Heart left ventricle (tissue), 13 donors: Measurements from ENCODE around the gene ZFP91.

Experiments
- CTCF ChIP-seq, 12 donors: fragments of 200-600 bp; sonication (generic) in 4 of 12; IDR thresholded peaks; one replicate each; pipeline versions ENCODE4 v1.5.0 to v1.8.0; 2018 to 2022; ENCODE audit warnings: antibody characterized with exemption in 12 of 12, mild to moderate bottlenecking in 5 of 12
- POLR2A ChIP-seq, 2 donors: fragments of 450-650 bp; IDR thresholded peaks; one replicate each; pipeline ENCODE4 v1.6.1; 2017; ENCODE audit warnings: antibody characterized with exemption in 2 of 2, mild to moderate bottlenecking in 2 of 2, moderate library complexity in 2 of 2
- donor health status: ischemic (EF 13 %, LVEDD 7.1; RV severe dilation, severe dysfunction).
- donor health status: DM: no; HTN: yes; CAD: no.
- donor health status: DM: no; HTN: no; CAD: no.
- donor health status: ischemic (EF 25% LVEDD 6.9; RV normal size, moderate dysfunction).
- donor health status: ischemic (EF 25% LVEDD 5.7; RV mildly dilated, moderate dysfunction).
- donor health status: ischemic (EF 35%, LVEDD 5.7; RV mildly dilated, moderate dysfunction).
- donor health status: nonischemic (EF 11% LVEDD 7.7; RV severe dilation, severe dysfunction).
- donor health status: DM: yes; HTN: yes; CAD: no.
- donor health status: PGD.
- donor health status: ischemic (EF 29% LVEDD 5.4; RV normal size, mild dysfunction).
- donor health status: nonischemic (EF 23%, LVEDD 6.1; RV moderate dilation, normal function).

- TF ChIP-seq POLR2A (IDR thresholded peaks at IDR 0.05): no peak
- no peak for TF ChIP-seq CTCF (IDR thresholded peaks at IDR 0.05)
Observed at GRCh38 chr11:58580311-58580710, 1.4 kb downstream of the ZFP91 start.
